Stimulated activated CD4-positive, alpha-beta T cell treated with anti-CD3 and anti-CD28 coated beads, Interleukin-4, amount 100 ng/mL, for 4 hours (primary cell): ENCODE measurements around the gene OSM.
"Not testable (repeated sequence)": the region's sequence is repeated elsewhere in the genome, so short reads cannot be mapped to it uniquely, and the experiment has no call there.

Experiments used
- DNase-seq, 2 experiments: peaks; one replicate each; pipeline ENCODE4 v3.0.0-alpha.2; 2020

The OSM gene

GRCh38 chr22:30244066-30244465, 22.6 kb downstream of the OSM start:
- DNase-seq = no peak

- DNase-seq = no peak
Observed at GRCh38 chr22:30243661-30244060, 23.0 kb downstream of the OSM start.

GRCh38 chr22:30241576-30242371, 24.9 kb downstream of the OSM start:
- DNase-seq = no peak

- no peak for DNase-seq
Observed at GRCh38 chr22:30240541-30241417, 25.9 kb downstream of the OSM start.

- DNase-seq = no peak
Observed at GRCh38 chr22:30239488-30240405, 26.9 kb downstream of the OSM start.

GRCh38 chr22:30238661-30239487, 27.8 kb downstream of the OSM start:
- no peak for DNase-seq

- no peak for DNase-seq
Observed at GRCh38 chr22:30238136-30238535, 28.5 kb downstream of the OSM start.

GRCh38 chr22:30236875-30237274, 29.8 kb downstream of the OSM start:
- DNase-seq = no peak

- no peak for DNase-seq
Observed at GRCh38 chr22:30235687-30236170, 30.9 kb downstream of the OSM start.

- no peak for DNase-seq
Observed at GRCh38 chr22:30234786-30235470, 31.7 kb downstream of the OSM start.

- DNase-seq = not testable (repeated sequence)
Observed at GRCh38 chr22:30234325-30234724, 32.3 kb downstream of the OSM start.

GRCh38 chr22:30233582-30233981, 33.1 kb downstream of the OSM start:
- no peak for DNase-seq

GRCh38 chr22:30232716-30233218, 33.9 kb downstream of the OSM start:
- no peak for DNase-seq

- no peak for DNase-seq
Observed at GRCh38 chr22:30230787-30231461, 35.7 kb downstream of the OSM start.

GRCh38 chr22:30230330-30230729, 36.3 kb downstream of the OSM start:
- DNase-seq = no peak

- DNase-seq = no peak
Observed at GRCh38 chr22:30228509-30229359, 37.9 kb downstream of the OSM start.

- no peak for DNase-seq
Observed at GRCh38 chr22:30227438-30228228, 39.0 kb downstream of the OSM start.

- no peak for DNase-seq
Observed at GRCh38 chr22:30226192-30226832, 40.3 kb downstream of the OSM start.
